HG02588 (cell line): ENCODE measurements around the gene OPCML.

Experiments used
- ATAC-seq: cut with Tn5 transposase; IDR thresholded peaks from one replicate; pipeline ENCODE4 v1.9.1; 2021; ENCODE audit warnings: mild to moderate bottlenecking, moderate library complexity; ENCODE audit not compliant: unreplicated experiment

The OPCML gene

GRCh38 chr11:133413703-133414102, 118.6 kb downstream of the OPCML start:
- ATAC-seq, result no peak

GRCh38 chr11:133409799-133410198, 122.5 kb downstream of the OPCML start:
- no peak for ATAC-seq

- no peak for ATAC-seq
Observed at GRCh38 chr11:133408936-133409335, 123.4 kb downstream of the OPCML start.

DNA sequence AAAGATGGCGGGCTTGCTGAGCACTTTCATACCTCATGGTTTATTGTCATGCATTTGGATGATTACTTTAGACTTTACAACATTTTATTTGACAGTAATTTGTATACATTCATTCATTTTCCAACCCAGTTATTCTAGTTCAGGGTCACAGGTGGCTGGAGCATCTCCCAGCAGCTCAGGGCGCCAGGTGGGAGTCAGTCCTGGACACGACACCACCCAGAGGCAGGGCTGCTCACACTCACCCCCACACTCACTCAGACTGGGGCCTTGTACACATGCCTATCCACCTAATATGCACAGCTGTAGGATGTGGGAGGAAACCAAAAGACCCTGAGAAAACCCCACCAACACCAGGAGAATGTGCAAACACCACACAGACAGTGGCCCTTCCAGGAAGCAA, 123.9 kb downstream of the OPCML start:
- ATAC-seq, result no peak

DNA sequence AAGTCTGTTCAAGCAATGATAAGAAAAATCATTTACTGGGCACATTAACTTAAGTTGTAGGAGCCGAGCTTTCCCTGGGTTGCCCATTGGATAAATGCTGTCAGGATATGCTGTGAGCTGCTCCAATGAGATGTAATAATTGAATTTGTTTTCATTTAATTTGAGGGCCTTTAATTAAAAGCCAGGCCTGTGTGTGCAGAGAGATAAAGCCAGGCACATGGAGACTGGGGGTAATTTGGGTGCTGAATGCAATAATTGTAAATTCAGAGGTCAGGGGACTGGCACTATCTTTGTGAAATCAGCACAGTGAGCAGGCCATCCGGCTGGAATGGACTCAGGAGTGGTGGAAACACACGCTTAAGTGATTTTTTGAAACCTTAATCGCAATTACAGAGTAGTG, 125.8 kb downstream of the OPCML start:
- no peak for ATAC-seq

DNA sequence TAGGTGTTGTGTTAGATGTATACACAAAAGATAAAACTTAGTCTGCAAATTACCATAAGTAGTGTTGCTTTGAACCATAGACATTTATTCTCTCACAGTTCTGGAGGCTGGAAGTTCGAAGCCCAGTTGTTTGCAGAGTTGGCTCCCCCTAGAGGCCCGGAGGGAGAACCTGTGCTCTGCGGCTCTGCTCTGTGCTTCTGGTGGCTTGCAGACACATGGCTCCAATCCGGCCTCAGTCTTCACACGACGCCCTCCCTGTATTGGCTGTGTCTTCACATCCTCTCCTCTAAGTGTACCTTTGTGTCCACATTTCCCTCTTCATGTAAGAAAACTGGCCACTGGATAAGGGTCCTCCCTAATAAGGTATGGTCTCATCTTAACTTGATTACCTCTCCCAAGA, 128.4 kb downstream of the OPCML start:
- ATAC-seq, result no peak

- ATAC-seq, result no peak
Observed at GRCh38 chr11:133402551-133402950, 129.8 kb downstream of the OPCML start.

DNA sequence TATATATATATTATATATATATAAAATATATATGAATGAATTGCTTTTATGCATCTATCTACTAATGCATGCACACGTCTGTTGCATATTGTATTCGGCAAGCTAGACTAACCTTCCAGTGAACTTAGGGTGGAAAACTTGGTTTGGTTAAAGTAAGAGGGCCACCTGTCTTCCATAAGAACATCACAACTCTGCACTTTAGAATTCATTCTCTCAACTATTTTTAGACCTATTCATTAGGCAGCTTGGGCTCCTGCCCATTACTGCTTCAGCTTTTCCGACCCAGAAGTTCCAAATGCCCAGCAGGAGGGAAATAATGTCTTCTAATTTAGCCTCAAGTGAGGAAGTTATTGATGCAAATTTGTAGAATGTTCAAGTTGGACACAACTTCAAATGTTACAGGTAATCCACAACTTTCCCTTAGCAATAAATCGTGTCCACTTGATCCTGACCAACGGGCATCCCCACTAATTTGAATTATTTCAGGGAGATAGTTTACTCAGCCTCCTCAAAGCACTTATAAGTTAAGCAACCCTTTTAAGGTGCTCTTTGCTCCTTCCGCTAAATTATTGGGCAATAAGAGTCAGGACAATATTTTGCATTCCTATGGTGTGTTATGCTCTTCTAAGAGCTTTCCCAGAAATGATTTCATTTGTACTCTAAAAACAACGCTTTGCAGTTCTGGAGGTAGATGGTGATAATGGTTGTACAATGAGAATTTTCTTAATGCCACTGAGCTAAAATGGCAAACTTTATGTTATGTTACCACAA, 132.3 kb downstream of the OPCML start:
- ATAC-seq, result no peak

GRCh38 chr11:133399294-133399693, 133.0 kb downstream of the OPCML start:
- ATAC-seq, result no peak

- no peak for ATAC-seq
Observed at GRCh38 chr11:133390803-133391202, 141.5 kb downstream of the OPCML start.

GRCh38 chr11:133388975-133389568, 143.2 kb downstream of the OPCML start:
- ATAC-seq, result no peak

DNA sequence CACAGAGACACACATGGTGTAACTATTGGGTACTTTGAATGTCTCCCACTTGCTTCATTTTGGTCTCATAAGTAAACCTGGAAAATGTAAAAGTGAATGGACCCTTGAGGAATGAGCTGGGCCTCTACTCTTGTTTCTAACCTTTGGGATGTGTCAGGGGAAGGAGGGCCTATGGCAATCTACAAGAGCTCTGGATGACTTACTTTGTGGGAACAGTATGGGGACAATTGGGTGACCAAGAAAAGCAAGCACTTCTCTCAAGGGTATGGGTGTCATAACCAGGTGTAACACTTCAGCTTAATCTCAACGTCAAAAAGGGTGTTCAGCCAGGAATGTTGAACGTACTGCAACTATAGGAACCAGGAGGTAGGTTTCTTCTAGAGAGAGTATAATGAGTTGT, 144.0 kb downstream of the OPCML start:
- ATAC-seq, result no peak

- ATAC-seq, result no peak
Observed at GRCh38 chr11:133386852-133387251, 145.4 kb downstream of the OPCML start.

- ATAC-seq, result no peak
Observed at GRCh38 chr11:133386262-133386661, 146.0 kb downstream of the OPCML start.

DNA sequence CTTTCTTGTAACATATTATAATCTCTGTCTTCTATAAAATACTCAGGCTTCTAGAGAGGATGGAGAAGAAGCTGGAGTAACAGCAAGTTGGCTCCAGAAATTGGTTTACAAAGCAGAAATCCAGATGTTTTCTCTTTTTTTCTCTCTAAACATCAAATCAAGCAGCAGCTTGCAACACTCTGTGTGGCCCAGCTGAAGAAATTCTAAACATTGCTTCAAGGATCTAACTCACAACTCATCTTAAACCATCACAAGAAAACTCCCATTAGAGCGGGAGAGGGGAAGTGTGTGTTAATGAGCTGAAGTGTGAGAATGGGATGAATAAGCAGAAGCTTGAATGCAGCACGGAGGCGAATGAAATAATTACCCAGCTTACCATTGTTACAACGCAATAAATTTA, 146.5 kb downstream of the OPCML start:
- ATAC-seq, result no peak

GRCh38 chr11:133384731-133385130, 147.6 kb downstream of the OPCML start:
- ATAC-seq, result no peak

DNA sequence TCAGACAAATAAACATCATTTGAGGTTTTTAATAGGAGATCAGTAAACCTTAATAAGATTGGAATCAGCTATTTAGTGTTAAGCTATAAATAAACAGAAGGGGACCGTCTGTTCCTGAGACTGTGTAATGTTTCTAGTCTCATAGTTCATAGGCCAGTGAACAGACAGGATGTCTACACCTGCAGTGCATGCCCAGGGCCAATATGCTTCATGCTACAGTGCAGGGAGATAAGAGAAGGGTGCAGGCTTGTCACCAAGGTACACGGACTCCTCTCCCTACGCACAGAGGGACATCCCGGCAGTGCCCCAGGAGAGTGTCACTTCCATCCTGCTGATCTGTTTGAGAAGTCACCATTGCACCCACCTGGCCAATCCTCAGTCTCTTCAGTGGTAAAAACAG, 148.6 kb downstream of the OPCML start:
- ATAC-seq, result no peak

DNA sequence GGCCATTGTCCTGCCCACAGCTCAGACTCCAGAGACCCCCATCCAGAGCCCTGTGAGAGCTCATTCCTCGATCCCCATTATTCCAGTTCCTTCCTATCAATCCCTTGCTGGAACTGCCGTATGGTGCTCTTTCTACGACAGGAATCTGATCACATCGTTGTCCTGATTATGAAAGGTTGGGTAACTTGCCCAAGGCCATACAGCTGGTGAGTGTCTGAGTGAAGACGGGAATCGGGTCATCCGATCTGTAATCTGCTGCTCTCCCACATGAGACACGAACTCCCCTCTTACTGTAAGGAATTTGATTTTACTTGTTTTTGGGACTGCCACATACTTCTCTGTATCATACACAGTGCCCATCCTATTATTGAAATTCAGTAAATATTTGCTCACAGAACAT, 149.1 kb downstream of the OPCML start:
- no peak for ATAC-seq

GRCh38 chr11:133382131-133382812, 150.0 kb downstream of the OPCML start:
- ATAC-seq, result no peak

DNA sequence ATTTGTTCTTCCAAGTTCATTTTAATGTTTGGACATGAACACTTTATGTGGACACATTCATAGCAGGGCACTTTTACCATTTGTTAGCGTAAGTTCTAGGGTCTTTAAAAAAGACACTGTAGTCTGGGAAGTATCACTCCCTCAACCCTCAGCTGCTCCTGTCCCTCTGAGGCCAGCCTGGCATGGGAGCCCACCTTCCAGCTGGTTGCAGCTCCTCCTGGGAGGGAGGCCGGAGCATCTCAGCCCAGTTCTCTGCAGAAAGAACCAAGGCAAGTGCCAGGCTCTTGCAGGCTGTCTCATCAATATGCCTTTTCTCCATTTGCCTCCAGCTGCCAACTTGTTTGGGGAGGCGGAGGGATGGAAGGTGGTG, 150.6 kb downstream of the OPCML start:
- no peak for ATAC-seq

DNA sequence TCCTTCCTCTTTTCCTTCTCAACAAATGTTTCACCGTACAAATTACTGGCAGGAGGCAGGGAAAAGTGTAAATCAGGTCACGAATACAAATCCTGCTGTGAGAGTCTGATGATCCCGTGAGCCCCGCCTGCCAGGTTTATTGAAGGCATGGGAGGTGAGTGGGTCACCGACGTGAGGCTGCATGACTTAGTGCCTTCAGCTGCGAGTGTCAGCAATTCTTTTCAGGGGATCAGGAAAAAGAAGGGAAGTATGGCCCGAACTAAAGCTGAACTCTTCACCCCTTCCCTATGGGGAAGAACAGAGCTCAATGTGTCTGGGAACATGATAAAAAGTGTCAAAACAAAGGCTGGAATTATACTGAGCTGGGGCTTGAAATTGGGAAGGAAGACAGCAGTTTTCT, 166.2 kb downstream of the OPCML start:
- no peak for ATAC-seq

GRCh38 chr11:133362916-133363315, 169.4 kb downstream of the OPCML start:
- ATAC-seq, result no peak
